ENCODE data around the gene TMEM14C.
A peak's percentile ranks its signal among the peaks of the same experiment; 100 is the strongest.
"Not testable (repeated sequence)": the region's sequence is repeated elsewhere in the genome, so short reads cannot be mapped to it uniquely, and the experiment has no call there.

TMEM14C gene

DNA sequence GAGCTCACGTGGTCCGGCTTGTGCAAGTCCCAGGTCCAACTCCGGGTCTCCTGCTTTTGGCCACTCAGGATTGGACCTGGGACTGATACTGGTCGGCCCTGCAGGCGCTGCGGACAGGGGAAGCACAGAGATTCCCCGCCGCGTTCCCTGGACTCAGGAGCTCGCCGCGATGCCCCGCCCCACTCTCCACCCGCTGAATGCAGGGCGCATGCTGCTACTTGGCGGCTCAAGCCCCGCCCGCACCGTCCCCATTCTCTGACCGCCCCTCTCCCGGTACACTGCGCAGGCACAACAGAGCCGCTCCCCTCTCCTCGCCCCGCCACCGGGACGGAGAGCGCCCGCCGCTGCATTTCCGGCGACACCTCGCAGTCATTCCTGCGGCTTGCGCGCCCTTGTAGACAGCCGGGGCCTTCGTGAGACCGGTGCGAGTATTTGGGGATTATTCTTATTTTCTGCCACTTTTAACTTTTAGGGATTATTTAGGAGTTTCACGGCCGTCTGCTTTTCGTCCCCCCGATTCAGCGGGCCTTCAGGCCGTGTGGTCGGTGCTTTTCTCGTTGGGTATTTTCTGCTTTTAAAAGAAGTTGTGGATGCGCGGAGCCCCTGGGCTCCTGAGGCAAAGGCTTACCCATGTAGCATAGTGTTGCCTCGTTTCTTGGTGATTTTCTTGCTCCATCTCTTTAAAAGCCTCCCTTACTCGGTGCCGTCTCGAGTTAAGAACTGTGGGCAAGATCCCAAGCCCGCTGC lies at the start of gene TMEM14C:
Gene TMEM14C, plus strand, starts transcription at position 251 of the 747 bp plus-strand sequence. CDS start 1,544 bp downstream, outside the sequence.
- peak; percentile 93 for DNase-seq

DNA sequence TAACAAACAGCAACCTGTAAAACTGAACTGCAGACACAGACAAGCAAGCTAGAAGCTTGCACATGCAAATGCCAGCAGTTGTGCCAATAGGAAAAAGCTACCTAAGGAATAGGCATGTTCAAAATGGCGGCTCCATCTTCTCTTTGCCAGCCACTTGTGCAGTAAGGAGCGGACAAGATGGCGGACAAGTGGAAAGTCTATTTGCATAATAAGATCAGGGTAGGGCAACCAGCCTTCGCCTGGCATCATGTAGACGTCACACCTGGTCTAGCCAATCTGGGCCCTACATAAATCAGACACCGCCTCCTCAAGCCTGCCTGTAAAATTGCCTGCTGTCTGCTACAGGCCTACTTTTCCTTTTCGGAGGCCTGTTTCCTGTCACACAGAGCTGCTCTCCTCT lies 46.5 kb upstream of the TMEM14C start:
- no peak for DNase-seq

DNA sequence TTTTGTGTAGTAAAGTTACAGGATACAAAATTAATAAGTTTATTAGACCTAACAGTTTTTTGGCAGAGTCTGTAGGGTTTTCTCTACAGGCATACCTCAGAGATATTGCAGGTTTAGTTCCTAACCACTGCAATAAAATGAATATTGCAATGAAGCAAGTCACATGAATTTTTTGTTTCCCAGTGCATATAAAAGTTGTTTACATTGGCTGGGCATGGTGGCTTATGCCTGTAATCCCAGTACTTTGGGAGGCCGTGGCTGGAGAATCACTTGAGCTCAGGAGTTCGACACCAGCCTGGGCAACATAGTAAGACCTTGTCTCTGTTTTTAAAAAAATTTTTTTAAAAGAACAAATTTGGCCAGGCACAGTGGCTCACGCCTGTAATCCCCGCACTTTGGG lies 44.4 kb upstream of the TMEM14C start:
- no peak for DNase-seq

DNA sequence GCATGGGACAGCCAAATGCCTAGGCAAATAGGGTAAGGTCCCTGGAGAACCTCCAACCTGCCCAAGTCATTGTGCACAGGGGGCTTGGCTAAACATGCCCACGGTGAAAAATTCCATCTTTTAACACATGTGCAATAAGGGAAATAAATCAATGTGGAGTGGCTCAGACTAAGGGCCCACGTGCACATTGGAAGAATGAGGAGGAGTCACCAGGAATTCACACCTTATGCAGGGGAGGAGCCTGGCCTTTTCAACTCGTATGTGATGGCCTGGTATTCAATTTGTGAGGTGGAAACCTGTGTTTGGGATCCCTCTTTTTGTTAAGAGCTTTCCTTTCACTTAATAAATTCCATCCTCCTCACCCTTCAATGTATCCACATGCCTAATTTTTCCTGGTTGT lies 41.1 kb upstream of the TMEM14C start:
- no peak for DNase-seq

DNA sequence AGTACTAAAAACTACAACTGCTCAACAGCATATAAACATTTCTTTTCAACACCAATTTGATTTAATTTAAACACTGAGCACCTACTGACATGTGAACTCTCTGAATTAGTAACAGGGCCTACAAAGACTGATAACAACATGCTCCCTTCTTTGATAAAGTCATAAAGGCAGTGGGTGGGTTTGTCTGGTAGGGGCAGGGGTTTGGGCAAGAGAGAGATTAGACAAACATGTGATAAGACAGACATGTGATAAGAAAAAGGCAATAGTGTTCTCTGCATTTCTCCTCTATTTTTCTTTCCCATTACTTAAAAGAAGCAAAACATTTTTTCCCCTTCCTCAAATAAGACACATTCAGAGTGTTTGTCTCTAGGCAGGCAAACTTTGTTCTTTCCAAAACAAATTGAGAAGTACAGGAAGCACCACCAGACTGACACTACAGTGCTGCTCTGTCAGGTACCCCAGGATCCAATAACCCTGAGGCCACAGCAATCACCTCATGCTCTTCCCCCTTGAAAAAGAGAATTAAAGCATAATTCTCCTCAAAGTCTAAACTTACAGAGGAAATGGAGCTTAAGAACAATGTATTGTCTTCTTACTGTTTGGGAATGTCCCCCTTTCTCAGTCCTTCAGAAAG lies 40.4 kb upstream of the TMEM14C start:
- no peak for DNase-seq

DNA sequence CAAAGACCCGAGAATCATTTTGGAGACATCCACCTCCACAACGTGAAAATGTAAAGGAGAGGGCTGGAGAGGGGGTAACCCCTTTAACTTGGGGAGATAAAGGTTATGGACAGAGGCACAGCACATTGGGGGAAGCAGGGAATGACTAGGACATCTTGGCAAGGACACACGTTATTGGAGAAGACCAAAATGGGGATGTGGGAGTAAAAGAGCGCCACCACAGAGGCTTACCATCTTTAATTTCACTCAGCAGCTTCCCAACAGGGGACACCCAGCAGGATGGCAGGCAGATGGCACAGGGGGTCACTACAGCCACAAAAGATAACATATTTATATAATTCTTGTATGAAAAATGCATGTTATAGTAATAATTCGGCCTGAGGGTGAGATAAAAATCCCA lies 38.3 kb upstream of the TMEM14C start:
- no peak for DNase-seq

DNA sequence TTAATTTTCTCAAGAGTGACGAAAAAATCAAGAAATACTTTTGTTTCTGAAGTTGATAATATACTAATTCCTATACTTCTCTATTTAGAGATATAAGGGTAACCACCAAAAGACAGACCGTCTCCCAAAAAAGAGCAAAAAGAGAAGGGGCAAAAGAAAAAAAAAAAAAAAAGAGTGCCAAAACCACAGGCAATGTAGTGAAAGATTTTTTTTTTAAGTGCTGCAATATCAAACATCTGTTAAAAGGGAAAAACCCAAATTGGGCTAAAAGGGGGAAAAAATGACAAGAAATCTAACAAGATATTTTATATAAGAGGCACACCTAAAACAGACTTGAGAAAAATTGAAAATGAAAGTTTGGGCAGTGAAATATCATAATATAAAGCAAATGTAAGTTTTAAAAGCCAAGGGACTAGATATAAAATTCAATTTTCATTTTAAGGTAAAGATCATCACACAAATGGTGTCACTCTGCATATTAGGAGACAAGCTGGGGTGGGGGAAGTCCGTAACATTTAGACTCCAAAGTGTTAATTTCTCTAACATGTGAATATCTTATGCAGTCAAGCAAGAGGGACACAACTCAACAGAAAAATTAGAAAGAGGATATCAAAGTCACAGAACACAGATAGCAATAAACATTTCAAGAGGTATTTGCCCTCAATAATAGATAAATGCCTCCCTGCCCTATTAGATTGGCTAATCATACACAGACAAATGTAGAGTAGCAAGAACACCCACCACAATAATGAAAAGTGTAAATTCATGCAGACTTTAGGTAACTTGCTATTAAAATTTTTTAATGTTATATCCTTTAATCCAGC lies 37.6 kb upstream of the TMEM14C start:
- DNase-seq: no peak

DNA sequence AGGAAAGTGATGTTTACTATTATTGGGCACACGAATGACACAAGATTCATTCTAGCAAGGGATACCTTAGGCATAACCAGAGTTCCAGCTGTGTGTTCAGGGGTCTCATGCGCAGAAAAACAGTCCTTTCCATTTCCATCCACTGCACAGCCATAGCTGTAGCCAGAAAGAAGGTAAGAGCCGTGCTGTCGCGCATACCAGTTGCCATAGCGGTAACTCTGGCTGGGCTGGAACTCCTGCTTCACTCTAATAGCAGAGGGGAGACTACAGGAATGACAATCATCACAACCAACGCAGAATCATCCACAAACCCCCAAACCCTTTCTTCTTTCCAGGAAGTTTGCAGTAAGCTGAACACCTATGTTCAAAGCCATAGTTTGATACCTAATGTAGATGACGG lies 36.0 kb upstream of the TMEM14C start:
- no peak for DNase-seq

DNA sequence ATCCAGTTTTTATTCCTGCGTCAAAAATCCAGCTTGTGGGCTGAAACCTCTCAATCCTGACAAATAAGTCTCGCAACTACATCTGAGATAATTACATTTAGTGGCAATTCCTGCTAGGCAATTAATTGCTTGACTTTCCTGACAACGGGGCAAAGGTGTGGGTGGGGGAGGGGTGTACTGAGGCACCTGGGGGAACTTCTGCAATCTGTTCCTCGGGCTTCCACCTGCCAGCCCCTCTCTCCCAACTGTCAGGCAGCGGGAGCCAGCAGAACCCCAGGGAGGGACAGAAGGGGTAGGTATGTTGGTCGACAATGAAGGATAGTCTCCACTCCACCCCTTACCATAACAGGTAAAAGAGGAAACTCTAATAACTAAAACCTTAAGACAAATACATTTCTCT lies 35.3 kb upstream of the TMEM14C start:
- no peak for DNase-seq

DNA sequence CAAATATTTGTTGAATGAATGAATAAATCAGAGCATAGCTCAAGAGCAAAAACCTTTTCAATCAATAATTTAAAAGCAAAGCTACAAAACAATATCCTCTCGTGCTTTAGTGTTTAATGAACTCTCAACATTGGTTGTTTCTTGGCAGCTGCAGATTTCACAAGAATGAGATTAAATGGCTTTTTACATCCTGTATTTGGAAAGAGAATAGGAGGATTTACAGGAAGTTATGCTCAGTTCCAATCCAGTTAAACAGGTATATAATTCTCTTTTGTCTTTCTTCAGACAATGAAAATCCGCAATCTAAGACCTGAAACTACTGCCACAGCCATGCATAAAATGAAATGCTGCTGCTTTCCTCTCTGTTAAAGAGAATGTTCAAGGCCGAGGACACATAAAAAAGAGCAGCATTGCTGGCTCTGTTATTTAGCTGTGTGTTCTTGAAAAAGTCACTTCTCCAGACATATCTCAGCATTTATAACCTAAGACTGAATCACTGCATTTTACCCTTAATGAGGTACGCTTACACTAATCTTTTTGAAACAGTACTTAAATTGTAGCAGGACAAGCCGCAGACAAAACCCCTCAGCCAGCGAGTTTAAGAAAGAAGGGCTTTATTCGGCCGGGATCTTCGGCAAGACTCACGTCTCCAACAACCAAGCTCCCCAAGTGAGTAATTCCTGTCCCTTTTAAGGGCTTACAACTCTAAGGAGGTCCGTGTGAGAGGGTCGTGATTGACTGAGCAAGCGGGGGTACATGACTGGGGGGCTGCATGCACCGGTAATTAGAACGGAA lies 32.0 kb upstream of the TMEM14C start:
- DNase-seq: no peak

DNA sequence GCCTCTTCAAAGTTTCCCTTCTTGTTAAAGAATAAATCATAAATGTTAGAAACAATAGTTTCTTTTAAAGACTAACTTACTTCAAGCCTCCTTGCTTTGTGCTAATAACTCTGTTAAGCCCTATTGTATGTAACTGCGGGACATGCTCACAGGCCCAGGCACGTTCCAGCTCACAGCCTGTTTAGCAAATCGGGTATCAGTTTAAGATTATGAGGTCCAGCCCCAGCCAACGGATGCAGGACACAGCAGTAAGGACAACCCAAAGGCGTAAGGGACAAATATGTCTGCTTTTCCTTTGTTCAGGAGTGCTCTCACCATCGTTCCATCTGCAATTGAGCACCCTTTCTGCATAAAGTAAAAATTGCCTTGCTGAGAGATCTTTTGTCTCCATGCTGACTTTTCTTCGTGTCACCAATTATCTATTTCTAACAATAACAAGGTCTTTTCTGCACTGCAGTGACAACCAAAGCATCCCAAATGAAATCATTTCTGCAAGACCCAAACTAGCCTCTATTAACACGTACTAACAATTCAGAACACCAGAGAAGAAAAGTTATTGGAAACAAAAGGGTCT lies 29.8 kb upstream of the TMEM14C start:
- no peak for DNase-seq

DNA sequence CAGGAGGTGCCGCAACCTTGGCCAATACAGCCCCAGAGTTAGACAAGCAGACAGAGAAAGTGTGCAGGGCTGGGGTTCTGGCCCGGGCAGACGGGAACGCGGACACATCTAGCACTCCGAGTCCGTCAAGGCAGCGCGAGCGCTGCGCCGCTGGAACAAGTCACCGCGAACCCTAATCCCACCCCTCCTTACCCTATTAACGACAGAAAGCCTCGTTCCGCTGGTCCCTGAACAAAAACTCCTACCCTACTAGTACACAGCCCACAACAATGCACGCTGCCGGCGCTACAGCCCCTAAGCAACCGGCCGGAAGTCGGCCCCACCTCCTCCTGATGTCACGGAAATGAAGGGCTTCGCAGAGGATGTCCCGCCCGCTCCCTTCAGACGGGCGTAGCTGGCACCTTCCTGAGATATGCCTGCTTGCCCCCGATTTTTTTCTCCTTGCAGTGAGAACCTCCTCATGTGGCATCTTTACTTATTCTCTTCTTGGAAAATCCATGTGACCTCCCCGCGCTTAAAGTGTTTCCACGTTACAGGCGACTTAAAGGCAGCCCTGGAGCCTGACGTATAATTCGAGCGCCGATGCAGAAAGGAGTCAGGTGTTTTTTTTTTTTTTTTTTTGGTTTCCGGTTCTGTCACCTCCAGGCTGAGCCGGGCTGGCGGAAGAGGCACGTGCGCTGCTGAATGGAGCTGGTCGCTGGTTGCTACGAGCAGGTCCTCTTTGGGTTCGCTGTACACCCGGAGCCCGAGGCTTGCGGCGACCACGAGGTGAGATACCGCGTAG lies 28.4 kb upstream of the TMEM14C start, which contains the start of the genes C6orf52 and PAK1IP1:
Gene C6orf52, minus strand, starts transcription at position 315 of the 784 bp plus-strand sequence. CDS start 7,066 bp downstream, outside the sequence.
Gene PAK1IP1, plus strand, starts transcription at position 671 of the 784 bp plus-strand sequence. Its CDS starts 14 bp downstream, at position 685.
- DNase-seq: peak; percentile 61

DNA sequence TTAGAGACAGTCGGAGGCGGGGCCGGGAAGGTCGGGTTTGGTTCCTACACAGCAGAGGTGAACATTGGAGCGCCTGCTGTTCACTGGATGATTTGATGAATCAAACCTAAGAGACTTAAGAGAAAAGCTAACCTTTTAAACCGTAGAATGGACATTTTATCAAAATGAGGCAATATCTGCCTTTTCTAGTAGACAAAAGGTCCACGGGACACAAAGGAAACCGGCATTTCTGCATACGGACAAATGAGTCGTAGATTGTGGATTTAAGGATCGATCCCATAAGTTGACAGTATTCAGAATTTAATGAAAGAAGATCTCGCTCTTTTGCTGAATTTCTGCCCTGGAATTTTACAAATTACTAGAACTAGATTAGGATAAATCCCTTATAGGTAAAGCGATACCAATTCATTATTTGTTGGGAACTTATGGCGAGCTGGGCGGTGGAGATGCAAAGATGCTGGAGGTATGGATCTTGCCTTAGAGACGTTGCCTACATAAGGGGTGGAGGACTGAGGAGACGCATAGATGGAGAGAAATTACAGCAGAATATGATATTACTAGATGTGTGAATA lies 27.7 kb upstream of the TMEM14C start:
- DNase-seq: no peak

DNA sequence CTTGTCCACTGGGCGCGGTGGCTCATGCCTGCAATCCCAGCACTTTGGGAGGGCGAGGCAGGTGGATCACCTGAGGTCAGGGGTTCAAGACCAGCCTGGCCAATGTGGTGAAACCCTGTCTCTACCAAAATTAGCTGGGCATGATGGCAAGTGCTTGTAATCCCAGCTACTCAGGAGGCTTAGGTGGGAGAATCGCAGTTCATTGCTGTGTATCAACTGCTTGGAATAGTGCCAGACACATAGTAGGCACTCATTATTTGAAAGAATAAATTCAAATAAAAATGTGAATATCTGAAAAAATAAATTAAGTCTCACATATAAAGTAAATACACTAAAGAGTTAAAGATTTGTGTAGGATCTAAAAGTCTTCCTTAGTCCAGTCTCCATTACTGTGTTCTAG lies 26.2 kb upstream of the TMEM14C start:
- no peak for DNase-seq

DNA sequence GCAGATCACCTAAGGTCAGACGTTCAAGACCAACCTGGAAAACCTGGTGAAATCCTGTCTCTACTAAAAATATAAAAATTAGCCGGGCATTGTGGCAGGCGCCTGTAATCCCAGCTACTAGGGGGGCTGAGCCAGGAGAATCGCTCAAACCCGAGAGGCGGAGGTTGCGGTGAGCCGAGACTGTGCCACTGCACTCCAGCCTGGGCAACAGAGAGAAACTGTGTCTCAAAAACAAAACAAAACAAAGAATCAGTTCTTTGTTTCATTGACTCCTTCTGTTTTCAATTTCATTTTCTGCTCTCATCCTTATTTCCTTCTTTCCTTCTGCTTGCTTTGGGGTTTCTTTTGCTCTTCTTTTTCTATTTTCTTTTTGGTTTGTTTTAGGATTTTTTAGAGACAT lies 8.9 kb upstream of the TMEM14C start:
- DNase-seq: no peak

DNA sequence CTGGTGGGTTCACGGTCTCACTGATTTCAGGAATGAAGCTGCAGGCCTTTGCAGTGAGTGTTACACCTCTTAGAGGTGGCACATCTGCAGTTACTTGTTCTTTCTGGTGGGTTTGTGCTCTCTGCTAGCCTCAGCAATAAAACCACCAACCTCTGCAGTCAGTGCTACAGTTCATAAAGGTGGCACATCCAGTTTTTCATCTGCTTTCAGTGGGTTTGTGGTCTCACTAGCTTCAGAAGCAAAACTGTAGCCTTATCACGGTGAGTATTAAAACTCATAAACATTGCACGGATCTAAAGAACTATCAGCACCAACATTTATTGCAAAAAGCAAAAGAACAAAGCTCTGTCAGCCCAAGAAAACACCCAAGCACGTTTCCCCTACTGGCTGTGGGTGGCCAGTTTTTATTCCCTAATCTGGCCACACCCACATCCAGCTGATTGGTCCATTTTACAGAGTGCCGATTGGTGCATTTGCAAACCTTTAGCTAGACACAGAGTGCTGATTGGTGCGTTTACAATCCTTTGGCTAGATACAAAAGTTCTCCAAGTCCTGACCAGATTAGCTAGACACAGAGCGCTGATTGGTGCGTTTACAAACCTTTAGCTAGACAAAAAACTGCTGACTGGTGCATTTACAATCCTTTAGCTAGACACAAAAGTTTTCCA lies 3.4 kb upstream of the TMEM14C start:
- DNase-seq: no peak

DNA sequence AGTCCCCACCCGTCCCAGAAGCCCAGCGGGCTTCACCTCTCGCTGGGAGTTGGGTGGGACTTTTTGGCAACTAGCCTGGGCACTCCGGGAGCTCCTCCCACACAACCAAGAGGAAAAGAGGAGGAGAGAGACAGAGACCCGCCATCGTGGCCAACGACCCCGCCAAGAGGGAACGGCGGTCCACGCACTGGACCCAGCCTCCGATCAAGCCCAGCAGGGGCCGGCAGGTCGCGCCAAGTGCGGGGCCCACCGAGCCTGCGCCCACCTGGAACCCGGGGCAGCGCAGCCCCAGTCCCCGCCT lies 3.0 kb upstream of the TMEM14C start:
- DNase-seq: no peak

DNA sequence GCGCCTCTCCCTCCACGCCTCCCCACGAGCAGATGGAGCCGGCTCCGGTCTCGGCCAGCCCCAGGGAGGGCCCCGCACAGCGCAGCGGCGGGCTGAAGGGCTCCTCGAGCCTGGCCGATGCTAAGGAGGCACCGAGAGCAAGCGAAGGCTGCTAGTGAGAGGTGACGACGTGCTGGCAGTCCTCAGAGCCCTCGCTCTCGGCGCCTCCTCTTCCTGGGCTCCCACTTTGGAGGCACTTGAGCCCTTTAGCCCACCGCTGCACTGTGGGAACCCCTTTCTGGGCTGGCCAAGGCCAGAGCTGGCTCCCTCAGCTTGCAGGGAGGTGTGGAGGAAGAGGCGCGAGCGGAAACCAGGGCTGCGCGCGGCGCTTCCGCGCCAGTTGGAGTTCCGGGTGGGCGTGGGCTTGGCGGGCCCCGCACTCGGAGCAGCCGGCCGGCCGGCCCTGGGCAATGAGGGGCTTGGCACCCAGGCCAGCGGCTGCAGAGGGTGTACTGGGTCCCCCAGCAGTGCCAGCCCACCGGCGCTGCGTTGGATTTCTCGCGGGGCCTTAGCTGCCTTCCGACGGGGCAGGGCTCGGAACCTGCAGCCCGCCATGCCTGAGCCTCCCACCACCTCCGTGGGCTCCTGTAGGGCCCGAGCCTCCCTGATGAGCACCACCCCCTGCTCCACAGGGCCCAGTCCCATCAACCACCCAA lies 2.5 kb upstream of the TMEM14C start:
- DNase-seq: no peak

DNA sequence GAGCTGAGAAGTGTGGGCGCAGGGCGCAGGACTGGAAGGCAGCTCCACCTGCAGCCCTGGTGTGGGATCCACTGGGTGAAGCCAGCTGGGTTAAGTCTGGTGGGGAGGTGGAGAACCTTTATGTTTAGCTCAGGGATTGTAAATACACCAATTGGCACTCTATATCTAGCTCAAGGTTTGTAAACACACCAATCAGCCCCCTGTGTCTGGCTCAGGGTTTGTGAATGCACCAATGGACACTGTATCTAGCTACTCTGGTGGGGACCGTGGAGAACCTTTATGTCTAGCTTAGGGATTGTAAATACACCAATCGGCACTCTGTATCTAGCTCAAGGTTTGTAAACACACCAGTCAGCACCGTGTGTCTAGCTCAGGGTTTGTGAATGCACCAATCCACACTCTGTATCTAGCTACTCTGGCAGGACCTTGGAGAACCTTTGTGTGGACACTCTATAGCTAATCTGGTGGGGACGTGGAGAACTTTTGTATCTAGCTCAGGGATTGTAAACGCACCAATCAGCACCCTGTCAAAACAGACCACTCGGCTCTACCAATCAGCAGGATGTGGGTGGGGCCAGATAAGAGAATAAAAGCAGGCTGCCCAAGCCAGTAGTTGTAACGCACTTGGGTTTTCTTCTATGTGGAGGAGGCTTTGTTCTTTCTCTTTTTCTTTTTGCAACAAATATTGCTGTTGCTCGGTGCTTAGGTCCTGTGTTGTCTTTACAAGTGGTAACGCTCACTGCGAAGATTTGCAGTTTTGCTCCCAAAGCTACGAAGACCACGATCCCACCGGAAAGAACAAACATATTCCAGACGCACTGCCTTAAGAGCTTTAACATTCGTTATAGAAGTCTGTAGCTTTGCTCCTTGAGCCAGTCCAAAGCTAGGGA lies 1.7 kb upstream of the TMEM14C start:
- DNase-seq: not testable (repeated sequence)

Measured in 8988T (cell line).